GM21515 (cell line): ENCODE measurements around the gene MINDY3.
"Not testable (repeated sequence)": the region's sequence is repeated elsewhere in the genome, so short reads cannot be mapped to it uniquely, and the experiment has no call there.

Source experiments
- ATAC-seq: cut with Tn5 transposase; IDR thresholded peaks from one replicate; pipeline ENCODE4 v1.9.1; 2021; ENCODE audit not compliant: unreplicated experiment

The MINDY3 gene

GRCh38 chr10:15859906-15860691 lies at the start of gene MINDY3:
MINDY3 (minus strand) TSS chr10:15860507; CDS start chr10:15860299, 208 bp downstream.
- ATAC-seq: peak; percentile 95

DNA sequence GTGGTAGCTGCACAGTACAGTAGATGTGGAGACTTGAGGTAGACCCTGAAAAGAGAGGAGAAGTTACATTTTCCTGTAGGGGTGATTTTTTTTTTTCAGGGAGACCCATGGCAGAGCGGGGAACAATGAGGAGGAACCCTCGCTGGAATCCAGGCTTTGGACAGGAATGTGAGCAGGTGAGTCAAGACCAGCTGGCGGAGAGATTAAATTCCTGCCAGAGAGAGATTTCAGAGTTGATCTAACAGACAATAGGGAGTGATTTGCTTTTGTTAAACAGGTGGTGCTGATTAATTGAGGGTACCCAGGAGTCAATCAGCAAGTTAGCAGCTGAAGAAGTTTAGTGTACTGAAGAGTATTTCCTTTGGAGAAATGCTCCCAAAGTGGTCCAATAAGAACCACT lies 41.6 kb upstream of the MINDY3 start:
- no peak for ATAC-seq

DNA sequence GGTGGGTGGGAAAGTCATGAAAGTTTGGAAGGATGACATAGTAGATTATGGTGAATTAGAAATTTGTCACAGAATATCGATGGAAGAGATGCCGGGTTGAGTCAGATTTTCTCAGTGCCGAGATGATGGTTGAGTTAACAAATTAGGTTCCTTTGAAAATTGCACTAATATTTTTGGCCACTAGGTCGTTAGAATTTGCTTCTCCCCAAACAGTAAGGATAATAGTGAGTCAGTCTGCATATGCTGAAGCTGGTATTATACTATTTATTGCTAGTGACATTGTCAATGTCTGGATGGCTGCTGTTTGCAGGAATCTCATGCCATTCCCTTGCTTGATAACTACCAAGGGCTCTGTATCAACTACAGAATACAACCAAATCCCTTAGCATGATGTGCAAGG lies 37.7 kb upstream of the MINDY3 start:
- ATAC-seq: no peak

DNA sequence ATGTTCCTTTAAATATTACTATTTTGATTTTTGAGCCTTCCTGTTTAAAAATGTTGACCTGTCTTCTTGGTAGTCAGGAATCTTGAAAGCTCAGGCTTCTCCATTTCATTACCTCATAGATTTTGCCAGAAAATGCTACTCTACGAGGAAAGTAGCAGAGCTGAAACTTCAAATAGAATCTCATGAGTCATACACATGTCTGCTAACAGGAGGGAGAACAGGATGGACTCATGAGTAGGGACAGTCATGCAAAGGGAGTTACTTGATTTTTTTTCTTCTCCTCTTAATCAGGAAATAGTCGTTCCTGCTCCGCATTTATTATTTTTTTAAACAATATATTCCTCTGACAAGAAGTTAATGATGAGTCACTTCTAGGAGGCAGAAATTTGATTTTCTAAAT lies 37.0 kb upstream of the MINDY3 start:
- ATAC-seq: no peak

- no peak for ATAC-seq
Observed at GRCh38 chr10:15896654-15897053, 36.3 kb upstream of the MINDY3 start.

GRCh38 chr10:15884447-15884846 lies 24.1 kb upstream of the MINDY3 start:
- no peak for ATAC-seq

DNA sequence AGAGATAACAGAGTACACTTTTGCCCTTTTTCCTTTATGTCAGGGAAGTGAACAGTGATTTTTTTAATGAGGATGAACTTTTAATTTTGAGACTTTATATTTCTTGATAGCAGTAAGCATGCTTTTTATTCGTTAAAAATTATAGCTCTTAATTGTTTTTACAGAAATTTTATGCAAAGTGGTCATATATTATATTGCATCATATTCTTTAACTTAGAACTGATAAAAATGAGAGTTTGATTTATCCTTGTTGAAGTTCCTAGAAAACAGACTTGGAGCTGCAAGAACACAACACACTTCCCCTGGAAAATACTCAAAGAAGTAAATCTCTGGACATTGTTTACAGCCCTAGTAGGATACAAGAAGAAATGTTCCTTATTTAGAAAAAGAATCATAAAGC lies 21.2 kb upstream of the MINDY3 start:
- no peak for ATAC-seq

- ATAC-seq: no peak
Observed at GRCh38 chr10:15879663-15880062, 19.4 kb upstream of the MINDY3 start.

- no peak for ATAC-seq
Observed at GRCh38 chr10:15879058-15879457, 18.8 kb upstream of the MINDY3 start.

- no peak for ATAC-seq
Observed at GRCh38 chr10:15877836-15878576, 17.7 kb upstream of the MINDY3 start.

GRCh38 chr10:15876274-15876673 lies 16.0 kb upstream of the MINDY3 start:
- ATAC-seq: not testable (repeated sequence)

- not testable (repeated sequence) for ATAC-seq
Observed at GRCh38 chr10:15872645-15873044, 12.3 kb upstream of the MINDY3 start.

DNA sequence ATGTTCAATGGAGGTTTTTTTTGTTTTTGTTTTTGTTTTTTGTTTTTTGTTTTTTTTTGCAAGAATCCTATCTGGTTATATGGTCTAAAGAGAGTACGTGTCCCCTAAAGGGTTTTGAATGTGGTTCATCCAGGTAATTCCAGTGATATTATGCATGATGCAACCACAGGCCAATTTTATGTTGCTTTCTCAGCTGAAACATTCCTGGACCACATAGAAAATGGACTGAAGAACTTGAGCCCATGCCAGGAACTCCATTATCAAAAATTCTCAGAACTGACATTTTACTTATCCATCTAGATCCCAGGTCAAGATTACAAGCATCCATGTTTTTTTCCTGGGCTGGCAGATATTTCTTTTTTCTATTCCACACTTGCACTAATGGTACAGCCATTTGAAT lies 11.5 kb upstream of the MINDY3 start:
- ATAC-seq: no peak

- ATAC-seq: no peak
Observed at GRCh38 chr10:15869935-15870334, 9.6 kb upstream of the MINDY3 start.

DNA sequence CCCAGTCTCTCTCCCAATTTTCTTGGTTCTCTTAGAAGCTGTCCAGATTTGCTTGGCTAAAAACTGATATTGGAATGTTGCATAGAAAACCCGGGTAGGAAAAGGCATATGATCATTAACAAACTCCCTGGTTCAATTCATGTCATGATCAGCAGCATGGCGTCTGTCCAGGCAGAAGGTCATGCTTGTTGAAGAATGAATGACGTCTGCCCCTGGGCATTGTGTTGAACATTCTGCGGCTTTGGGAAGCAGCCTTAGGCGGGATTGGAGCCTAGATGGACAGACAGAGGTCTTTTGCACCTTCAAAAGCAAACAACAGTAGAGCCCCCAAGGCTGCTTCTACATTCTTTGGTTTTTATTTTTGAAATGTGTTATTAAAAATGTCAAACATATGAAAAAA lies 7.7 kb upstream of the MINDY3 start:
- ATAC-seq: no peak

DNA sequence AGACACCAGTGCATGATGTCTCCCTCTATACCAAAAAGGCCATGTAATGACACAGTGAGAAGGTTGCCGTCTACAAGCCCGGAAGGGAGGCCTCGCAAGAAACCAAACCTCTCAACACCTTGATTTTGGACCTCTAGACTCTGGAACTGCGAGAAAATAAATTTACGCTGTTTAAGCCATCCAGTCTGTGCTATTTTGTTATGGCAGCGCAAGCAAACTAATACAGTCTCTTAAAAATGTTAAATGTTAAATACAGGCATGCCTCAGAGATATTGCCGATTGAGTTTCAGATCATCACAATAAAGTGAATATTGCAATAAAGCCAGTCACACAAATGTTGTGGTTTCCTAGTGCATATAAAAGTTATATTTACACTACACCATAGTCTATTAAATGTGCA lies 5.0 kb upstream of the MINDY3 start:
- no peak for ATAC-seq

DNA sequence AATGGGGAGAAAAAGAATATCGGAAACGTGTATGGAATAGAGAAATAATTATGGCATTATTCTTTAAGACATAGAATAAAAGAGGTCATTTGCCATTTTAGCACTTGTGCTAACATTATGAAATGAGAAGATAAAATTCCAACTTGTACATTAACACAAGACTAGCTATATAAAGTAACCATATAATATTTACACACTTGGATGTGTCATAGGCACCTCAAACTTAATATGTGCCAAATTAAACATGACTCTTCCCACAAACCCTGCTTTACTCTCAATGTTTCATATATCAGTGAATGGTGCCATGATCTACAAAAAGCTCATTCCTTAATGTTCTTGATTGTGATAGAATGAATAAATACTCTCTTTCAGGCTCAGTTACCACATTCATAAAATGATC lies 4.1 kb upstream of the MINDY3 start:
- no peak for ATAC-seq

DNA sequence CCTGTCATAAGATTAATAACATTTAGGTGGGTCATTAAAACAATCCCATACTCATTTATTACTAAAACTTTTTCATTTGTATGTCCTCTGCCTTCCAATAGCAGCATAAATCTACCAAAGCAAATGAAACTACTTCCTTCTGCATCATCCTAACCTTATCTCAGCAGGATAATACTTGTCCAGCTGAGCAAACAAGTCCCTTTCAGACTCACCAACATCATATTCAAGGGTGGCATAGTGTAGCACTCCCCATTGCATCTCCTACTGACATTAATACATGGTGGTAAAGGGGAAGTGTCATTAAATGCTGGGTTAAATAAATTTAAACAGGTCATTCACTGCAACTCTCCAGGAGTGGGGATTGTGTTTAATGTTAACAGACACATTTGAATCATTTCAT lies 3.4 kb upstream of the MINDY3 start:
- no peak for ATAC-seq

DNA sequence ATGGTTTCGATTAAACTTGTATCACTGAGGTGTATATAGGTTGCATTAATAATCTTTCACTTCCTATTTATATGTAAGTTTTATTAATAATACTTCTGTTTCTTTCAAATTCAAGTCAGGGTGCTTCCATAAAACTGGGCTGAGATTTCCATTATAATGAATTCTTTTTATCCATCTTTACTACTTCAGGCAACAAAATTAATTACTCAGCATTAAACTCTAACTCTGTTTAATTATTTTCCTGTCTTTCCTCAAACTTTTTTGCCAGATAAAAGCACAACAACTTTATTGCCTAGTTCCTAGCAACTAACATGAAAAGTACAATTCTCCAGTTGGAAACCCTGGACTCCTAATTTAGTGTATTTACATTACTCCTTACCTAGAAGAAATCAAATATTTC lies 3.0 kb upstream of the MINDY3 start:
- no peak for ATAC-seq

DNA sequence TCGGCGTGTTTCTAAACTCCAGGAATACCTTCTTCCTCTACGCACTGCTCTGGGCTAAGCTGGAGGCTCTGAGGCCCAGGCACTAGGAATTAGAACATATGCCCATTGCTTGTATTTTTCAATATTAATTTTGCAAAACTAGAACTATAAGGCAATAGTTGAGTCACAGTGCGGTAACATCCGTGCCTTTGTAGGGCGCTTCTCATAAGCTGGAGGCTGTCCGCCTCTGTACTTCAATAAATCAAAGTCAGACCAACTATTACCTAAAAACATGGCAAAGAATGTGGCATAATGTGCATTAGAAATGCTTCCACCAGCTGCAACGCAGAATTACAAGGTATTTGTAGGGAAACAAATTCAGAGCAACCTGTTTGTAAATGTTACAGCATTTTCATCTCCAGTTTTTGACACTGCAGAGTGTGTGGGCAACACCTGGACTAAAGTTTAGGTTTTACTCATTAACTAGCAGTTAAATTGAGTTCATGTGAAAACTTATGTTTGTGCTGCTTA lies 440 bp upstream of the MINDY3 start:
- ATAC-seq: no peak

- peak; percentile 67 for ATAC-seq
Observed at GRCh38 chr10:15859509-15859905, 800 bp downstream of the MINDY3 start.

- no peak for ATAC-seq
Observed at GRCh38 chr10:15858861-15859281, 1.4 kb downstream of the MINDY3 start.
